Measurements from ENCODE around the gene PDE4B.
A peak's percentile ranks its signal among the peaks of the same experiment; 100 is the strongest.

PDE4B gene

GRCh38 chr1:66282343-66282852 is 489.7 kb downstream of the PDE4B start:
- Histone ChIP-seq H3K36me3 (replicated peaks; ENCODE audit: low read depth, low read length) (no peaks in the 10 kb centered on the region), H3K9me3 (ENCODE audit: insufficient read depth, low read length) (no peaks in the 10 kb centered on the region), H3K27me3 (ENCODE audit: low read depth, low read length) (no peaks in the 10 kb centered on the region), H2AFZ (ENCODE audit: low read depth, low read length) (no peak overlapping the region), H3K27ac (ENCODE audit: low read length) (peak overlapping the region; percentile 100), H3K4me3 (ENCODE audit: low read length) (peak overlapping the region; percentile 56), H3K4me1 (ENCODE audit: low read length) (peaks cover 97% of the 10 kb centered on the region), H3K9ac (ENCODE audit: low read length) (peak overlapping the region; percentile 84), H3K79me2 (ENCODE audit: low read length) (peaks cover 28% of the 10 kb centered on the region), H4K20me1 (ENCODE audit: insufficient read depth, low read length) (no peaks in the 10 kb centered on the region), H3K4me2 (ENCODE audit: low read length) (peak overlapping the region; percentile 84)
- no peak for TF ChIP-seq CTCF (IDR thresholded peaks at IDR 0.05; ENCODE audit: low read depth, low read length)

- Histone ChIP-seq H3K27me3 (ENCODE audit: low read depth, low read length) (no peaks in the 10 kb centered on the region), H3K27ac (ENCODE audit: low read length) (peak overlapping the region; percentile 100), H3K4me3 (ENCODE audit: low read length) (peak overlapping the region; percentile 56), H4K20me1 (ENCODE audit: insufficient read depth, low read length) (no peaks in the 10 kb centered on the region), H3K4me1 (ENCODE audit: low read length) (peaks cover 97% of the 10 kb centered on the region), H2AFZ (ENCODE audit: low read depth, low read length) (no peak overlapping the region), H3K79me2 (ENCODE audit: low read length) (peaks cover 29% of the 10 kb centered on the region), H3K9me3 (ENCODE audit: insufficient read depth, low read length) (no peaks in the 10 kb centered on the region), H3K4me2 (ENCODE audit: low read length) (peak overlapping the region; percentile 75), H3K36me3 (replicated peaks; ENCODE audit: low read depth, low read length) (no peaks in the 10 kb centered on the region), H3K9ac (ENCODE audit: low read length) (peak overlapping the region; percentile 84)
- TF ChIP-seq CTCF (IDR thresholded peaks at IDR 0.05; ENCODE audit: low read depth, low read length) (no peak), EZH2phosphoT487 (IDR thresholded peaks at IDR 0.05; ENCODE audit: low read depth) (no peak)
Measured at GRCh38 chr1:66282891-66283621, 490.4 kb downstream of the PDE4B start.

GRCh38 chr1:66283622-66284041 is 490.9 kb downstream of the PDE4B start:
- Histone ChIP-seq H3K27me3 (ENCODE audit: low read depth, low read length) (no peaks in the 10 kb centered on the region), H3K27ac (ENCODE audit: low read length) (peak overlapping the region; percentile 100), H3K36me3 (replicated peaks; ENCODE audit: low read depth, low read length) (no peaks in the 10 kb centered on the region), H3K9ac (ENCODE audit: low read length) (peak overlapping the region; percentile 84), H3K4me3 (ENCODE audit: low read length) (peak overlapping the region; percentile 56; the same call in 1 of the 2 replicates), H4K20me1 (ENCODE audit: insufficient read depth, low read length) (no peaks in the 10 kb centered on the region), H3K4me2 (ENCODE audit: low read length) (peak overlapping the region; percentile 75), H3K79me2 (ENCODE audit: low read length) (peaks cover 29% of the 10 kb centered on the region), H3K4me1 (ENCODE audit: low read length) (peaks cover 97% of the 10 kb centered on the region), H2AFZ (ENCODE audit: low read depth, low read length) (no peak overlapping the region), H3K9me3 (ENCODE audit: insufficient read depth, low read length) (no peaks in the 10 kb centered on the region)
- TF ChIP-seq CTCF (IDR thresholded peaks at IDR 0.05; ENCODE audit: low read depth, low read length) (no peak), EZH2phosphoT487 (IDR thresholded peaks at IDR 0.05; ENCODE audit: low read depth) (no peak)

- no peaks in the 10 kb centered on the region for H3K36me3 ChIP-seq (replicated peaks; ENCODE audit: low read depth, low read length)
- H3K4me2 ChIP-seq (ENCODE audit: low read length), result peak overlapping the region; percentile 75
- H4K20me1 ChIP-seq (ENCODE audit: insufficient read depth, low read length), result no peaks in the 10 kb centered on the region
- no peak for TF ChIP-seq CTCF (IDR thresholded peaks at IDR 0.05; ENCODE audit: low read depth, low read length)
- no peak for TF ChIP-seq EZH2phosphoT487 (IDR thresholded peaks at IDR 0.05; ENCODE audit: low read depth)
- peaks cover 93% of the 10 kb centered on the region for H3K4me1 ChIP-seq (ENCODE audit: low read length)
- H2AFZ ChIP-seq (ENCODE audit: low read depth, low read length), result no peak overlapping the region
- peak overlapping the region; percentile 84; the same call in 1 of the 2 replicates for H3K9ac ChIP-seq (ENCODE audit: low read length)
- H3K27me3 ChIP-seq (ENCODE audit: low read depth, low read length), result no peaks in the 10 kb centered on the region
- peak overlapping the region; percentile 100 for H3K27ac ChIP-seq (ENCODE audit: low read length)
- no peak overlapping the region for H3K4me3 ChIP-seq (ENCODE audit: low read length)
- no peaks in the 10 kb centered on the region for H3K9me3 ChIP-seq (ENCODE audit: insufficient read depth, low read length)
- peaks cover 29% of the 10 kb centered on the region for H3K79me2 ChIP-seq (ENCODE audit: low read length)
Measured at GRCh38 chr1:66284746-66285145, 492.1 kb downstream of the PDE4B start.
